DND-41 (cell line): ENCODE results near the gene DRD4.

Experiments used
- EZH2 ChIP-seq: IDR thresholded peaks from 3 replicates; pipeline ENCODE4 v1.6.1; 2012; ENCODE audit warnings: borderline replicate concordance, low read depth, mild to moderate bottlenecking, moderate library complexity, low read length, inconsistent platforms; ENCODE audit not compliant: severe bottlenecking
- TF ChIP-seq, protein P1 (sequence below): IDR thresholded peaks from 2 replicates; pipeline ENCODE4 v1.5.1; 2012; ENCODE audit warnings: borderline replicate concordance, low read length, moderate library complexity, mild to moderate bottlenecking; ENCODE audit not compliant: poor library complexity, severe bottlenecking; ENCODE audit errors: extremely low read depth

DNA sequence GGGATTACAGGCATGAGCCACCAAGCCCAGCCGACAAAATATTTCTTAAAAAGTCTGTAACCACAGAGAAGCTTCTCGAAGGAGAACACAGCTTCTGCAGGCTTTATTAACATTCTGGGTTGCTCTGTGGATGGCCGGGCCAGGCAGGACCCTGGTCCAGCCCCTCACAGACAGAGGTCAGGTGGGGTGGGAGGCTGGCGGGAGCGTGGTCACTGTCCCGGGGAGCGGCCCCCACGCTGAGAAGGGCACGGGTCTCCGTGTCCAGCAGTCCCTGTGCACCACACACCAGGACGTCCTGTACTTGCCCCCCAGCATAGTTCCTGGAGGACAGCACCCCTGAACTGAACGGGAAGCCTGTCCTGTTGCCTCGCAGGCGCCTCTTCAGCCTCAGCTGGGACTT is 19.4 kb downstream of the DRD4 start:
- TF ChIP-seq, protein P1, sequence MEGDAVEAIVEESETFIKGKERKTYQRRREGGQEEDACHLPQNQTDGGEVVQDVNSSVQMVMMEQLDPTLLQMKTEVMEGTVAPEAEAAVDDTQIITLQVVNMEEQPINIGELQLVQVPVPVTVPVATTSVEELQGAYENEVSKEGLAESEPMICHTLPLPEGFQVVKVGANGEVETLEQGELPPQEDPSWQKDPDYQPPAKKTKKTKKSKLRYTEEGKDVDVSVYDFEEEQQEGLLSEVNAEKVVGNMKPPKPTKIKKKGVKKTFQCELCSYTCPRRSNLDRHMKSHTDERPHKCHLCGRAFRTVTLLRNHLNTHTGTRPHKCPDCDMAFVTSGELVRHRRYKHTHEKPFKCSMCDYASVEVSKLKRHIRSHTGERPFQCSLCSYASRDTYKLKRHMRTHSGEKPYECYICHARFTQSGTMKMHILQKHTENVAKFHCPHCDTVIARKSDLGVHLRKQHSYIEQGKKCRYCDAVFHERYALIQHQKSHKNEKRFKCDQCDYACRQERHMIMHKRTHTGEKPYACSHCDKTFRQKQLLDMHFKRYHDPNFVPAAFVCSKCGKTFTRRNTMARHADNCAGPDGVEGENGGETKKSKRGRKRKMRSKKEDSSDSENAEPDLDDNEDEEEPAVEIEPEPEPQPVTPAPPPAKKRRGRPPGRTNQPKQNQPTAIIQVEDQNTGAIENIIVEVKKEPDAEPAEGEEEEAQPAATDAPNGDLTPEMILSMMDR, result no peak
- no peak for TF ChIP-seq EZH2
